K562 (cell line): Measurements from ENCODE around the gene ARHGEF4.

Experiments used
- ELF4 ChIP-seq: fragments of 450-650 bp; formaldehyde crosslinking; IDR thresholded peaks from 2 replicates; pipeline ENCODE4 v1.4.0; 2022; ENCODE audit warnings: missing genetic modification characterization
- MAFF ChIP-seq: IDR thresholded peaks from 2 replicates; pipeline ENCODE4 v1.6.1; 2012; ENCODE audit warnings: low read length, improper control_type of control experiment
- NFIC ChIP-seq: fragments of 450-650 bp; IDR thresholded peaks from 2 replicates; pipeline ENCODE4 v1.6.1; 2017; ENCODE audit warnings: mild to moderate bottlenecking, inconsistent platforms
- SOX6 ChIP-seq: fragments of 450-650 bp; IDR thresholded peaks from 2 replicates; pipeline ENCODE4 v1.6.1; 2014; ENCODE audit warnings: mild to moderate bottlenecking

- TF ChIP-seq ELF4 (no peak), SOX6 (no peak), MAFF (no peak), NFIC (no peak)
Measured at GRCh38 chr2:131016826-131017741, 180.4 kb downstream of the ARHGEF4 start.
